Activated CD4-positive, alpha-beta T cell treated with anti-CD3 and anti-CD28 coated beads, Interleukin-2, amount 10 ng/mL, durations not matched to agents 7 days and 5 days (primary cell): ENCODE data around the gene FLAD1. TPM values are rescaled to one million over a fixed set of nuclear protein-coding genes. Genes with fewer than 3 reads are reported as not detected.
A peak's percentile ranks its signal among the peaks of the same experiment; 100 is the strongest.

Experiments used
- CTCF ChIA-PET: fragments of 350-600 bp; sonication (Branson Sonifier 250); formaldehyde crosslinking; loops from one replicate; lab custom pipeline; 2021; ENCODE audit warnings: antibody characterized with exemption; lab: Charles Lee
- POLR2A ChIA-PET: fragments of 350-600 bp; sonication (Branson Sonifier 250); formaldehyde crosslinking; loops from one replicate; lab custom pipeline; 2021; ENCODE audit warnings: antibody characterized with exemption; lab: Charles Lee
- DNase-seq: peaks from one replicate; pipeline ENCODE4 v3.0.0-alpha.2; 2020
- H3K27ac Mint-ChIP-seq: one replicate; pipeline ENCODE4 v1.8.0; 2021; ENCODE audit warnings: mild to moderate bottlenecking, moderate library complexity, mixed read lengths
- H3K27me3 Mint-ChIP-seq: one replicate; pipeline ENCODE4 v1.8.0; 2021; ENCODE audit warnings: mixed read lengths
- H3K36me3 Mint-ChIP-seq: one replicate; pipeline ENCODE4 v1.8.0; 2021; ENCODE audit warnings: low read depth, mixed read lengths
- H3K4me1 Mint-ChIP-seq: one replicate; pipeline ENCODE4 v1.8.0; 2021; ENCODE audit warnings: mixed read lengths
- H3K4me3 Mint-ChIP-seq: one replicate; pipeline ENCODE4 v1.8.0; 2021; ENCODE audit warnings: mild to moderate bottlenecking, moderate library complexity, mixed read lengths
- H3K9me3 Mint-ChIP-seq: one replicate; pipeline ENCODE4 v1.8.0; 2021; ENCODE audit warnings: mixed read lengths
- total RNA-seq, 2 experiments: library from RNA; stranded (reverse); gene quantifications; one replicate each; pipeline ENCODE4 v1.2.3, GENCODE V29; 2021

Gene FLAD1
- total RNA-seq, 2 experiments from 2014 or later, result 41.2 to 41.3 TPM

- H3K27me3 Mint-ChIP-seq, result no peaks in the 10 kb centered on the region
- H3K27ac Mint-ChIP-seq, result peak within 1 kb of the TSS; percentile 93
- peaks cover 55% of the 10 kb centered on the region for H3K4me1 Mint-ChIP-seq
- H3K4me3 Mint-ChIP-seq, result peak within 1 kb of the TSS; percentile 99
- H3K9me3 Mint-ChIP-seq, result no peaks in the 10 kb centered on the region
- peak; percentile 83 for DNase-seq
- ChIA-PET POLR2A (interaction anchor here (0.6 to 1.1 kb wide), 2 partner anchors 13 to 51 kb away, joined by 3 read pairs; partner anchors contain the start of gene CKS1B), CTCF (interaction anchor here (0.6 to 3.3 kb wide), 16 partner anchors 9 to 402 kb away, joined by 3 to 23 read pairs (median 5); partner anchors contain the start of genes CKS1B, PMVK and SHC1)
- peaks cover 36% of the 10 kb centered on the region for H3K36me3 Mint-ChIP-seq
Measured at GRCh38 chr1:154961207-154962155, 21.7 kb upstream of the FLAD1 start, which contains the start of gene PYGO2. PYGO2 (minus strand) TSS chr1:154961782; CDS start chr1:154961576, 206 bp downstream.

GRCh38 chr1:154962156-154962749 is 20.9 kb upstream of the FLAD1 start:
- H3K4me1 Mint-ChIP-seq, result peaks cover 51% of the 10 kb centered on the region
- DNase-seq, result peak; percentile 33
- peaks cover 38% of the 10 kb centered on the region for H3K36me3 Mint-ChIP-seq
- POLR2A ChIA-PET, result interaction anchor here (1.1 kb wide), 1 partner anchor 12 kb away, joined by 3 read pairs; the partner anchor contains the start of gene CKS1B
- CTCF ChIA-PET, result interaction anchor here (1.0 to 3.3 kb wide), 9 partner anchors 9 to 123 kb away, joined by 4 to 23 read pairs (median 7); partner anchors contain the start of genes CKS1B and SHC1
- H3K4me3 Mint-ChIP-seq, result peak overlapping the region; percentile 85
- H3K27me3 Mint-ChIP-seq, result no peaks in the 10 kb centered on the region
- no peaks in the 10 kb centered on the region for H3K9me3 Mint-ChIP-seq
- peak overlapping the region; percentile 91 for H3K27ac Mint-ChIP-seq

- Mint-ChIP-seq H3K4me3 (peak overlapping the region; percentile 85), H3K36me3 (peaks cover 43% of the 10 kb centered on the region), H3K27ac (peak overlapping the region; percentile 91), H3K27me3 (no peaks in the 10 kb centered on the region), H3K9me3 (no peaks in the 10 kb centered on the region), H3K4me1 (peaks cover 51% of the 10 kb centered on the region)
- no peak for DNase-seq
- POLR2A ChIA-PET, result no interaction called here
- CTCF ChIA-PET, result interaction anchor here (2.1 kb wide), 2 partner anchors 10 to 11 kb away, joined by 9 to 11 read pairs; partner anchors contain the start of gene CKS1B
Measured at GRCh38 chr1:154962795-154963330, 20.3 kb upstream of the FLAD1 start.

GRCh38 chr1:154963643-154964042 is 19.5 kb upstream of the FLAD1 start:
- H3K36me3 Mint-ChIP-seq, result peaks cover 44% of the 10 kb centered on the region
- POLR2A ChIA-PET, result no interaction called here
- no peaks in the 10 kb centered on the region for H3K9me3 Mint-ChIP-seq
- no peaks in the 10 kb centered on the region for H3K27me3 Mint-ChIP-seq
- H3K4me1 Mint-ChIP-seq, result peaks cover 52% of the 10 kb centered on the region
- CTCF ChIA-PET, result interaction anchor here (2.2 kb wide), 1 partner anchor 20 kb away, joined by 9 read pairs; the partner anchor contains the start of gene FLAD1
- no peak overlapping the region for H3K4me3 Mint-ChIP-seq
- no peak overlapping the region for H3K27ac Mint-ChIP-seq
- DNase-seq, result no peak

- CTCF ChIA-PET, result interaction anchor here (0.8 to 2.2 kb wide), 2 partner anchors 9 to 19 kb away, joined by 3 to 9 read pairs; partner anchors contain the start of genes FLAD1 and PBXIP1
- peaks cover 57% of the 10 kb centered on the region for H3K4me1 Mint-ChIP-seq
- POLR2A ChIA-PET, result no interaction called here
- no peak for DNase-seq
- no peak overlapping the region for H3K27ac Mint-ChIP-seq
- no peaks in the 10 kb centered on the region for H3K9me3 Mint-ChIP-seq
- H3K27me3 Mint-ChIP-seq, result no peaks in the 10 kb centered on the region
- H3K4me3 Mint-ChIP-seq, result no peak overlapping the region
- H3K36me3 Mint-ChIP-seq, result peaks cover 48% of the 10 kb centered on the region
Measured at GRCh38 chr1:154964359-154964758, 18.8 kb upstream of the FLAD1 start.

- ChIA-PET POLR2A (no interaction called here), CTCF (interaction anchor here (0.7 to 2.2 kb wide), 3 partner anchors 11 to 33 kb away, joined by 3 to 9 read pairs (median 4); partner anchors contain the start of genes FLAD1 and PBXIP1)
- Mint-ChIP-seq H3K36me3 (peaks cover 42% of the 10 kb centered on the region), H3K27me3 (no peaks in the 10 kb centered on the region), H3K4me3 (no peak overlapping the region), H3K27ac (no peak overlapping the region), H3K9me3 (no peaks in the 10 kb centered on the region), H3K4me1 (peaks cover 53% of the 10 kb centered on the region)
- DNase-seq, result no peak
Measured at GRCh38 chr1:154966111-154966510, 17.0 kb upstream of the FLAD1 start.

GRCh38 chr1:154967331-154967950 is 15.7 kb upstream of the FLAD1 start:
- CTCF ChIA-PET, result interaction anchor here (1.4 kb wide), 1 partner anchor 50 kb away, joined by 4 read pairs; no protein-coding TSS in a partner anchor
- Mint-ChIP-seq H3K27me3 (no peaks in the 10 kb centered on the region), H3K36me3 (peaks cover 44% of the 10 kb centered on the region), H3K4me1 (peaks cover 60% of the 10 kb centered on the region), H3K27ac (peak overlapping the region; percentile 13), H3K4me3 (no peak overlapping the region), H3K9me3 (no peaks in the 10 kb centered on the region)
- DNase-seq, result no peak
- POLR2A ChIA-PET, result no interaction called here

- no peak for DNase-seq
- Mint-ChIP-seq H3K27me3 (no peaks in the 10 kb centered on the region), H3K27ac (peak overlapping the region; percentile 72), H3K9me3 (no peaks in the 10 kb centered on the region), H3K4me3 (no peak overlapping the region), H3K36me3 (peaks cover 41% of the 10 kb centered on the region), H3K4me1 (peaks cover 56% of the 10 kb centered on the region)
- ChIA-PET CTCF (interaction anchor here (0.8 to 2.7 kb wide), 3 partner anchors 31 to 49 kb away, joined by 3 to 10 read pairs (median 4); partner anchors contain the start of gene PMVK), POLR2A (interaction anchor here (1.0 kb wide), 1 partner anchor 14 kb away, joined by 3 read pairs; the partner anchor contains the start of gene FLAD1)
Measured at GRCh38 chr1:154968731-154969130, 14.4 kb upstream of the FLAD1 start.

- H3K9me3 Mint-ChIP-seq, result no peaks in the 10 kb centered on the region
- peak overlapping the region; percentile 72 for H3K27ac Mint-ChIP-seq
- DNase-seq, result no peak
- ChIA-PET POLR2A (interaction anchor here (1.0 kb wide), 1 partner anchor 14 kb away, joined by 3 read pairs; the partner anchor contains the start of gene FLAD1), CTCF (interaction anchor here (0.8 to 6.4 kb wide), 5 partner anchors 8 to 33 kb away, joined by 3 to 26 read pairs (median 10); partner anchors contain the start of genes FLAD1, PBXIP1, PMVK and PYGO2)
- H3K4me3 Mint-ChIP-seq, result no peak overlapping the region
- H3K4me1 Mint-ChIP-seq, result peaks cover 53% of the 10 kb centered on the region
- peaks cover 38% of the 10 kb centered on the region for H3K36me3 Mint-ChIP-seq
- H3K27me3 Mint-ChIP-seq, result no peaks in the 10 kb centered on the region
Measured at GRCh38 chr1:154969246-154969645, 13.9 kb upstream of the FLAD1 start.

GRCh38 chr1:154969860-154970452 is 13.2 kb upstream of the FLAD1 start:
- H3K4me1 Mint-ChIP-seq, result peaks cover 51% of the 10 kb centered on the region
- no peak for DNase-seq
- ChIA-PET POLR2A (interaction anchor here (1.0 kb wide), 1 partner anchor 13 kb away, joined by 3 read pairs; the partner anchor contains the start of gene FLAD1), CTCF (interaction anchor here (1.0 to 6.4 kb wide), 6 partner anchors 9 to 202 kb away, joined by 3 to 26 read pairs (median 8); partner anchors contain the start of genes FLAD1, KRTCAP2, PBXIP1 and PYGO2)
- H3K4me3 Mint-ChIP-seq, result no peak overlapping the region
- no peaks in the 10 kb centered on the region for H3K27me3 Mint-ChIP-seq
- peaks cover 34% of the 10 kb centered on the region for H3K36me3 Mint-ChIP-seq
- no peaks in the 10 kb centered on the region for H3K9me3 Mint-ChIP-seq
- H3K27ac Mint-ChIP-seq, result no peak overlapping the region
